Naive thymus-derived CD4-positive, alpha-beta T cell (primary cell): Measurements from ENCODE around the gene IFRD1. TPM values are rescaled to one million over a fixed set of nuclear protein-coding genes. Genes with fewer than 3 reads are reported as not detected.

Experiments
- ATAC-seq: fragments of 150-1000 bp; cut with Tn5 transposase; 2 replicates; pipeline ENCODE4 v1.10.0; 2021; ENCODE audit warnings: mild to moderate bottlenecking, moderate library complexity
- CTCF ChIA-PET: fragments of 350-600 bp; sonication (Branson Sonifier 250); formaldehyde crosslinking; loops from one replicate; lab custom pipeline; 2021; ENCODE audit warnings: antibody characterized with exemption; lab: Charles Lee
- POLR2A ChIA-PET: fragments of 350-600 bp; sonication (Branson Sonifier 250); formaldehyde crosslinking; loops from one replicate; lab custom pipeline; 2021; ENCODE audit warnings: antibody characterized with exemption, inconsistent platforms; lab: Charles Lee
- DNase-seq, 9 donors: peaks; one replicate each; pipeline versions ENCODE4 v3.0.0 to v3.0.0-alpha.2; 2020 to 2022; ENCODE audit warnings: mixed read lengths in 1 of 9
- H3K27ac ChIP-seq: one replicate; pipeline ENCODE4 v1.7.0; 2013; ENCODE audit warnings: mild to moderate bottlenecking, low read depth, low read length, moderate library complexity
- H3K27me3 ChIP-seq, 2 donors: one replicate each; pipeline ENCODE4 v1.7.0; 2013; ENCODE audit warnings: low read length in 2 of 2, mild to moderate bottlenecking in 2 of 2, moderate library complexity in 2 of 2; ENCODE audit not compliant: control insufficient read depth in 2 of 2, insufficient read depth in 2 of 2
- H3K36me3 ChIP-seq, 3 experiments: 1 replicate in 2 of 3; 2 replicates in 1 of 3; pipeline ENCODE4 v1.7.0; 2013; ENCODE audit warnings: low read length in 3 of 3, mild to moderate bottlenecking in 3 of 3, moderate library complexity in 1 of 3; ENCODE audit not compliant: insufficient read depth in 3 of 3, control insufficient read depth in 2 of 3
- H3K4me1 ChIP-seq, 2 donors: one replicate each; pipeline ENCODE4 v1.7.0; 2013; ENCODE audit warnings: low read length in 2 of 2, mild to moderate bottlenecking in 2 of 2, moderate library complexity in 1 of 2; ENCODE audit not compliant: control insufficient read depth in 2 of 2, insufficient read depth in 2 of 2
- H3K4me3 ChIP-seq: 2 replicates; pipeline ENCODE4 v1.7.0; 2013; ENCODE audit warnings: mild to moderate bottlenecking, low read length
- H3K9me3 ChIP-seq, 3 experiments: 1 replicate in 2 of 3; 2 replicates in 1 of 3; pipeline ENCODE4 v1.7.0; 2013; ENCODE audit warnings: low read length in 3 of 3; ENCODE audit not compliant: control insufficient read depth in 2 of 3
- H3K27ac Mint-ChIP-seq, 9 donors: one replicate each; pipeline ENCODE4 v1.8.0; 2020 to 2022; ENCODE audit warnings: mixed read lengths in 9 of 9, mild to moderate bottlenecking in 8 of 9, moderate library complexity in 5 of 9, inconsistent platforms in 2 of 9
- H3K27me3 Mint-ChIP-seq, 5 donors: one replicate each; pipeline ENCODE4 v1.8.0; 2021 to 2022; ENCODE audit warnings: mixed read lengths in 5 of 5, mild to moderate bottlenecking in 1 of 5
- H3K36me3 Mint-ChIP-seq, 5 donors: one replicate each; pipeline ENCODE4 v1.8.0; 2020 to 2022; ENCODE audit warnings: mixed read lengths in 5 of 5, mild to moderate bottlenecking in 3 of 5, inconsistent platforms in 1 of 5
- H3K4me1 Mint-ChIP-seq, 7 donors: one replicate each; pipeline ENCODE4 v1.8.0; 2020 to 2022; ENCODE audit warnings: mixed read lengths in 7 of 7, mild to moderate bottlenecking in 3 of 7, inconsistent platforms in 1 of 7
- H3K4me3 Mint-ChIP-seq, 10 donors: one replicate each; pipeline ENCODE4 v1.8.0; 2020 to 2022; ENCODE audit warnings: mild to moderate bottlenecking in 10 of 10, mixed read lengths in 10 of 10, moderate library complexity in 6 of 10, inconsistent platforms in 2 of 10
- H3K9me3 Mint-ChIP-seq, 11 donors: one replicate each; pipeline ENCODE4 v1.8.0; 2020 to 2022; ENCODE audit warnings: mixed read lengths in 11 of 11, mild to moderate bottlenecking in 4 of 11, inconsistent platforms in 1 of 11, moderate library complexity in 1 of 11
- intact Hi-C, 2 donors: fragments of 100-400 bp; cut with micrococcal nuclease; formaldehyde crosslinking; loops; one replicate each; pipeline ENCODE4 v1.15.1; 2023
- polyA plus RNA-seq, 2 donors: library from polyadenylated mRNA; unstranded; fragments of 300-500 nt; fragmentation: Illumina TruSeq; gene quantifications; one replicate each; pipeline ENCODE4 v1.2.3, GENCODE V29; 2021
- total RNA-seq, 6 experiments: library from RNA in 5 of 6; stranded (reverse) in 5 of 6; gene quantifications; 1 replicate in 5 of 6; 2 replicates in 1 of 6; pipeline ENCODE4 v1.2.3 and lab custom pipeline; 2021 to 2026

The IFRD1 gene
- total and polyA plus RNA-seq, 7 experiments from 2014 or later: 25.2 to 250 (median 56.5) TPM

GRCh38 chr7:112447406-112447805, 2.9 kb upstream of the IFRD1 start:
- POLR2A ChIA-PET: no interaction called here
- Mint-ChIP-seq H3K27ac (no peak overlapping the region), H3K27me3 (no peaks in the 10 kb centered on the region), H3K36me3 (peaks cover 0 to 1% (median 0%) of the 10 kb centered on the region in 5 donors), H3K4me3 (no peak overlapping the region), H3K9me3 (peaks cover 0 to 4% (median 0%) of the 10 kb centered on the region in 11 donors), H3K4me1 (peaks cover 16 to 34% (median 29%) of the 10 kb centered on the region in 7 donors)
- peaks cover 0 to 9% (median 0%) of the 10 kb centered on the region in 3 experiments for H3K36me3 ChIP-seq
- no peak overlapping the region for H3K27ac ChIP-seq
- DNase-seq: no peak
- CTCF ChIA-PET: no interaction called here
- intact Hi-C loops: no loop called here
- H3K4me3 ChIP-seq: no peak overlapping the region
- ATAC-seq: no peak
- no peaks in the 10 kb centered on the region for H3K27me3 ChIP-seq
- no peaks in the 10 kb centered on the region for H3K9me3 ChIP-seq
- peaks cover 9 to 12% of the 10 kb centered on the region in 2 donors for H3K4me1 ChIP-seq

GRCh38 chr7:112448381-112448780, 1.9 kb upstream of the IFRD1 start:
- H3K27me3 ChIP-seq: no peaks in the 10 kb centered on the region
- ChIA-PET CTCF (no interaction called here), POLR2A (no interaction called here)
- Mint-ChIP-seq H3K9me3 (peaks cover 0 to 4% (median 0%) of the 10 kb centered on the region in 11 donors), H3K36me3 (peaks cover 0 to 1% (median 0%) of the 10 kb centered on the region in 5 donors), H3K27me3 (no peaks in the 10 kb centered on the region), H3K4me3 (peak overlapping the region in 7 of 10 donors; percentile 48 to 100 (median 97)), H3K4me1 (peaks cover 22 to 44% (median 36%) of the 10 kb centered on the region in 7 donors), H3K27ac (peak overlapping the region in 7 of 9 donors; percentile 29 to 99 (median 98))
- H3K9me3 ChIP-seq: no peaks in the 10 kb centered on the region
- peaks cover 0 to 9% (median 0%) of the 10 kb centered on the region in 3 experiments for H3K36me3 ChIP-seq
- no peak for ATAC-seq
- DNase-seq: no peak
- peaks cover 10 to 14% of the 10 kb centered on the region in 2 donors for H3K4me1 ChIP-seq
- no peak overlapping the region for H3K27ac ChIP-seq
- H3K4me3 ChIP-seq: no peak overlapping the region
- intact Hi-C loops: no loop called here

DNA sequence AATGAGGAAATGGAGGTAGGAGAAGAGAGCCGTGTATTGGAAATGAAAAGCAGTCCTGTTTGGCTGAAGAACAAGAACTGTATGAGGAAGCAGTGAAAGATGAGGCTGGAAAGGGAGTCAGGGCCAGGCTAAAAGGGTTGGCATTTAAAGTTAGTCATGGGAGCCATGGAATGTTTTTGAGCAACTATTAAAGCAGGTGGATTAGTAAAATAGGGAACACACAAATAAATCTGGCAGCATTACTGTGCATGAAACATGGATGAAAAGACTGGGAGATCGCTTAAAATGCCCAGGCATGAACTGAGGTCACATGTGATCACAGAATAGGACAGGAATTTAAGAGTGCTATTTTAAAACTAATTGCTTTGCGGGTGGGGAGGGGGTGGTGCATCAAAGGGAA, 1.4 kb upstream of the IFRD1 start:
- H3K27ac Mint-ChIP-seq: peak overlapping the region; percentile 48 to 99 (median 98)
- H3K4me3 Mint-ChIP-seq: peak overlapping the region; percentile 1 to 100 (median 98)
- peaks cover 0 to 4% (median 0%) of the 10 kb centered on the region in 11 donors for H3K9me3 Mint-ChIP-seq
- no peaks in the 10 kb centered on the region for H3K27me3 Mint-ChIP-seq
- POLR2A ChIA-PET: interaction anchor here (0.8 to 2.5 kb wide), 3 partner anchors 10 to 243 kb away, joined by 5 to 12 read pairs (median 5); partner anchors contain the start of genes DOCK4 and ZNF277
- peaks cover 0 to 1% (median 0%) of the 10 kb centered on the region in 5 donors for H3K36me3 Mint-ChIP-seq
- H3K4me1 Mint-ChIP-seq: peaks cover 24 to 49% (median 40%) of the 10 kb centered on the region in 7 donors
- CTCF ChIA-PET: no interaction called here
- H3K36me3 ChIP-seq: peaks cover 0 to 9% (median 0%) of the 10 kb centered on the region in 3 experiments
- ATAC-seq: no peak
- no peak overlapping the region for H3K27ac ChIP-seq
- H3K4me1 ChIP-seq: peaks cover 10 to 14% of the 10 kb centered on the region in 2 donors
- no peak for DNase-seq
- no peak overlapping the region for H3K4me3 ChIP-seq
- intact Hi-C loops: no loop called here
- no peaks in the 10 kb centered on the region for H3K27me3 ChIP-seq
- H3K9me3 ChIP-seq: no peaks in the 10 kb centered on the region

DNA sequence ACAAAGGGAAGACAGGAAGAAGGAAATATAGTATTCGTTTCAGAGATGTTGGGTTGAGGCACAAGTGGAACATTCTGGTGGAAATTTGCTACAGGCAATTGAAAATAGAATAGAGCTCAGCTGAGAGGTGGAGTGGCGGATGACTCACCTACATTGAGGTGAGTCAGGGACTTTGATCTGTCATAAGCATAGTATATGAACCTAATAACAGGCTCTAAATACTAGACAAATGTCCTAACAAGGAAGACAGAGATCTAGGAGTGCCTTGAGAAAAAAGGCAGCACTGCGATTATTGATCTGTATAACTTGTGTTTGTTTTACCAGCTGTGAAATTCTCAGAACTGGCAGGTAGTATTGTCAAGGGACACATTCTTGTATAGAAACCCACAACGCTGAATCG, 907 bp upstream of the IFRD1 start:
- Mint-ChIP-seq H3K9me3 (peaks cover 0 to 4% (median 0%) of the 10 kb centered on the region in 11 donors), H3K27me3 (no peaks in the 10 kb centered on the region), H3K4me3 (peak overlapping the region; percentile 96 to 100 (median 98)), H3K4me1 (peaks cover 24 to 50% (median 41%) of the 10 kb centered on the region in 7 donors), H3K27ac (peak overlapping the region; percentile 89 to 99 (median 99)), H3K36me3 (peaks cover 0 to 1% (median 0%) of the 10 kb centered on the region in 5 donors)
- H3K4me3 ChIP-seq: peak overlapping the region; percentile 99
- H3K9me3 ChIP-seq: no peaks in the 10 kb centered on the region
- ATAC-seq: no peak
- peaks cover 10 to 14% of the 10 kb centered on the region in 2 donors for H3K4me1 ChIP-seq
- H3K36me3 ChIP-seq: peaks cover 0 to 9% (median 0%) of the 10 kb centered on the region in 3 experiments
- ChIA-PET POLR2A (interaction anchor here (0.8 to 2.5 kb wide), 6 partner anchors 10 to 491 kb away, joined by 5 to 19 read pairs (median 8); partner anchors contain the start of genes DOCK4 and ZNF277), CTCF (interaction anchor here (0.5 kb wide), 1 partner anchor 28 kb away, joined by 3 read pairs; no protein-coding TSS in a partner anchor)
- H3K27ac ChIP-seq: peak overlapping the region; percentile 96
- peak in 7 of 9 donors; percentile 4 to 68 (median 15) for DNase-seq
- no peaks in the 10 kb centered on the region for H3K27me3 ChIP-seq
- intact Hi-C loops: no loop called here

DNA sequence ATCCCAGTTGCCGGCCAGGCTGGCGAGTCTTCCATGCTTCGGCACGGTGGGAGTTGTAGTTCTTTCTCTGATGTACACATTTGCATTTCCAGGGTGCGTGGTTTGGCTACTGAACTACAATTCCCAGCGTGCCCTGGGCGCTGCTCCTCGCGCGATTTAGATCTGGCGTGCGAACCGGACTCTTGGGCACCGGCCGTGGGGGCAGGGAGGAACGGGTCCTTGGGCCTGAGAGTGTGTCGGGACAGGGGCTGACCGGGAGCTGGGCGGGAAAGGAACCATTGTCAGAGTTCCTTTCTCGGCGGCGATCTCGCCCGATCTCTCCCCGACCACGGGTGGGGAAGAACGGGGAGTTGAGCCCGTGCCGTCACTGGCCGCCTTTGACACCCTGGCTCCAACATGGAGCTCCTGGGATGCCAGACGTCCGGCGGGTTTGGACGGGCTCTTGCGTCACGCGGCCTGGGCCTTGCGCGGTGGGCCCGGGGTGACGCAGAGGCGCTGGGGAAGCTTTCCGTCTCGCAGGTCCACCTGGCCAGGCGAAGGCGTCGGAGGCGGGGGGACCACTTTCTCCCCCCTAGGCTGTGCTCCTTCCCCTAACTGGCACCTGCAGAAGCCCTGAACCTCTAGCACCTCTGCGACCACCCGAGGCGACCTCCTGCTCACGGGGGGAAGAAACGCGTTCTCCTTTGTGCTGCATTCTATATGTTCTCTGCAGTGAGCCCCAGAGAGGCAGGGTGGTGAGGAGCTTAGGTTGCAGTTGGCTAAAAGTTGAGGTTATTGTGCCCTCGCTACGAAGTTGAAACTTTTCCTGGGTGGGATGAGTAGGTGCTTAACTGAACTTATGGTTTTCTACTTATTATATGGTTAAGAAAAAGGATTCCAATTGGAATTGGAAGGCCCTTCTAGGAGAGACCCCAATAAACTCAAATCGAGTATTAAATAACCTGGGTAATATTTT, 824 bp downstream of the IFRD1 start:
- ATAC-seq (peak; percentile 86), DNase-seq (peak; percentile 59 to 92 (median 88))
- peak overlapping the region; percentile 96 for H3K27ac ChIP-seq
- H3K36me3 ChIP-seq: peaks cover 0 to 15% (median 2%) of the 10 kb centered on the region in 3 experiments
- no peaks in the 10 kb centered on the region for H3K27me3 ChIP-seq
- no peaks in the 10 kb centered on the region for H3K27me3 Mint-ChIP-seq
- H3K4me3 ChIP-seq: peak overlapping the region; percentile 99
- H3K9me3 Mint-ChIP-seq: peaks cover 0 to 7% (median 0%) of the 10 kb centered on the region in 11 donors
- peaks cover 24 to 54% (median 46%) of the 10 kb centered on the region in 7 donors for H3K4me1 Mint-ChIP-seq
- H3K4me3 Mint-ChIP-seq: peak overlapping the region; percentile 96 to 100 (median 98)
- CTCF ChIA-PET: interaction anchor here (0.6 to 1.0 kb wide), 3 partner anchors 35 to 705 kb away, joined by 3 to 11 read pairs (median 3); no protein-coding TSS in a partner anchor
- H3K9me3 ChIP-seq: no peaks in the 10 kb centered on the region
- peaks cover 0 to 5% (median 0%) of the 10 kb centered on the region in 5 donors for H3K36me3 Mint-ChIP-seq
- POLR2A ChIA-PET: interaction anchor here (0.9 to 2.5 kb wide), 11 partner anchors 8 to 667 kb away, joined by 3 to 19 read pairs (median 6); partner anchors contain the start of genes SMIM30 and TMEM168
- intact Hi-C loops: loop anchor here (1.0 to 10.0 kb wide), 10 partner anchors 29 to 1366 kb away; partner anchors contain the start of genes DOCK4 (in 2 of the 2), IMMP2L (in 2 of the 2), SMIM30 (in 2 of the 2) and TMEM168 (in 2 of the 2)
- H3K4me1 ChIP-seq: peaks cover 10 to 14% of the 10 kb centered on the region in 2 donors
- H3K27ac Mint-ChIP-seq: peak overlapping the region; percentile 89 to 99 (median 99)
